NT2/D1 (cell line): ENCODE data around the gene UBE2O.

Experiments
- SUZ12 ChIP-seq: IDR thresholded peaks from 2 replicates; pipeline ENCODE4 v1.6.1; 2011; ENCODE audit not compliant: insufficient read length, insufficient read depth; ENCODE audit errors: extremely low read depth
- YY1 ChIP-seq: IDR thresholded peaks from 2 replicates; pipeline ENCODE4 v1.6.1; 2011; ENCODE audit not compliant: insufficient read length, insufficient read depth
- ZNF274 ChIP-seq: IDR thresholded peaks from 2 replicates; pipeline ENCODE4 v1.6.1; 2011; ENCODE audit warnings: mild to moderate bottlenecking, low read depth, low read length

- TF ChIP-seq YY1 (no peak), SUZ12 (no peak), ZNF274 (no peak)
These were observed 3.8 kb downstream of the UBE2O start for GRCh38 chr17:76449126-76449525.
